Smooth muscle cell (in vitro differentiated cells): ENCODE measurements around the gene NCOA6. TPM values are rescaled to one million over a fixed set of nuclear protein-coding genes. Genes with fewer than 3 reads are reported as not detected.

Experiments
- DNase-seq: peaks from one replicate; lab custom pipeline; 2025; ENCODE audit not compliant: unreplicated experiment; lab: John Stamatoyannopoulos, UW
- H2AFZ ChIP-seq: fragments of 200-600 bp; sonication (generic); 2 replicates; pipeline ENCODE4 v1.6.0; 2016; ENCODE audit warnings: antibody characterized with exemption, low read depth, mild to moderate bottlenecking
- H3F3A ChIP-seq: fragments of 200-600 bp; sonication (generic); 2 replicates; pipeline ENCODE4 v1.6.0; 2017; ENCODE audit warnings: antibody characterized with exemption, low read depth
- H3K27ac ChIP-seq: fragments of 200-600 bp; sonication (generic); 2 replicates; pipeline ENCODE4 v1.5.1; 2016; ENCODE audit warnings: low read depth, mild to moderate bottlenecking
- H3K27me3 ChIP-seq: fragments of 200-600 bp; sonication (generic); 2 replicates; pipeline ENCODE4 v1.6.1; 2016; ENCODE audit warnings: low read depth, mild to moderate bottlenecking
- H3K36me3 ChIP-seq: fragments of 200-600 bp; sonication (generic); 2 replicates; pipeline ENCODE4 v1.5.1; 2016; ENCODE audit warnings: low read depth
- H3K4me1 ChIP-seq: fragments of 200-600 bp; sonication (generic); 2 replicates; pipeline ENCODE4 v1.5.1; 2016; ENCODE audit warnings: low read depth
- H3K4me2 ChIP-seq: fragments of 200-600 bp; sonication (generic); 2 replicates; pipeline ENCODE4 v1.6.0; 2016; ENCODE audit warnings: mild to moderate bottlenecking
- H3K4me3 ChIP-seq: fragments of 200-600 bp; sonication (generic); 2 replicates; pipeline ENCODE4 v1.5.1; 2016; ENCODE audit warnings: mild to moderate bottlenecking
- H3K79me2 ChIP-seq: fragments of 200-600 bp; sonication (generic); 2 replicates; pipeline ENCODE4 v1.6.0; 2016; ENCODE audit warnings: low read depth, mild to moderate bottlenecking
- H3K9ac ChIP-seq: fragments of 200-600 bp; sonication (generic); 2 replicates; pipeline ENCODE4 v1.6.0; 2016; ENCODE audit warnings: low read depth
- H3K9me3 ChIP-seq: fragments of 200-600 bp; sonication (generic); replicated peaks from 2 replicates; pipeline ENCODE4 v1.5.1; 2016; ENCODE audit warnings: low read depth
- H4K20me1 ChIP-seq: fragments of 200-600 bp; sonication (generic); 2 replicates; pipeline ENCODE4 v1.6.0; 2016; ENCODE audit warnings: low read depth
- WGBS: methylation state at CpG from one replicate; pipeline ENCODE4 v1.1.7; 2016; ENCODE audit warnings: low lambda C conversion rate; 5-methylcytosine and 5-hydroxymethylcytosine counted together
- polyA plus RNA-seq: library from polyadenylated mRNA; unstranded; fragments of >200 nt; fragmentation: Nextera tagmentation; extraction: Ambion mirVana; gene quantifications from 2 replicates; pipeline ENCODE4 v1.2.1, GENCODE V29; 2016
- total RNA-seq: library from RNA; depleted of rRNA; stranded (reverse); fragments of >200 nt; gene quantifications from 2 replicates; pipeline ENCODE4 v1.2.3, GENCODE V29; 2014
- TF ChIP-seq, protein P1 (sequence below): fragments of 200-600 bp; sonication (generic); IDR thresholded peaks from 2 replicates; pipeline ENCODE4 v1.5.1; 2017; ENCODE audit warnings: borderline replicate concordance, mild to moderate bottlenecking, antibody characterized with exemption; ENCODE audit not compliant: insufficient read depth, poor library complexity, severe bottlenecking

Gene NCOA6
- total and polyA plus RNA-seq, 2 experiments from 2014 or later = 15.6 to 19.0 TPM

DNA sequence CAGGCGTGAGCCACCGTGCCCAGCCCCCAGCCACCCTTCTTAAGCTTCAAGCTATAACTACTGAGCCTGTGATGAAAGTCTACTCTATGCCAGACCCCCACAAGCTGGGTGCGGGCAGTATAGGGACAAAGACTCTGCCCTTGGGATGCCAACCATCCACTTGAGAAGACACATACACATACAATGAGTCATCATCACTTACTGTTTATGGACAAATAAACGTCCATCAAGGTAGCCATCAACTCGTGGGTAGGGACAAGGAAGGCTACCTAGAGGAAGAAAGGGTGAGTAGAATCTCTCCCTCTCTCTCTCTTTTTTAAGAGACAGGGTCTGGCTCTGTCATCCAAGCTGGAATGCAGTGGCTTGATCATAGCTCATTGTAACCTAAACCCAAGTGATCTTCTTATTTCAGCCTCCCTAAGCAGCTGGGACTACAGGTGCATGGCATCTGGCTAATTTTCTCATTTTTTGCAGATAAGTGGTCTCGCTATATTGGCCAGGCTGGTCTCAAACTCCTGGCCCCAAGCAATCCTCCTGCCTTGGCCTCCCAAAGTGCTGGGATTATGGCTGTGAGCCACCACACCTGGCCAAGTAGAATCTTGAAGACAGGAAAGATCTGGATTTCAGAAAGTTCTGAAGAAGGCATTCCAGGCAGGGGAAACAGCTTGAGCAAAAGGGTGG lies 123.9 kb downstream of the NCOA6 start:
- no peaks in the 10 kb centered on the region for H3K36me3 ChIP-seq
- no peaks in the 10 kb centered on the region for H3F3A ChIP-seq
- no peak overlapping the region for H3K4me2 ChIP-seq
- H3K79me2 ChIP-seq = no peaks in the 10 kb centered on the region
- H3K27me3 ChIP-seq = no peaks in the 10 kb centered on the region
- no peak overlapping the region for H3K4me3 ChIP-seq
- WGBS = 84% methylated on average over 6 of the region's 6 CpGs
- no peak overlapping the region for H2AFZ ChIP-seq
- no peaks in the 10 kb centered on the region for H3K9me3 ChIP-seq
- TF ChIP-seq, protein P1, sequence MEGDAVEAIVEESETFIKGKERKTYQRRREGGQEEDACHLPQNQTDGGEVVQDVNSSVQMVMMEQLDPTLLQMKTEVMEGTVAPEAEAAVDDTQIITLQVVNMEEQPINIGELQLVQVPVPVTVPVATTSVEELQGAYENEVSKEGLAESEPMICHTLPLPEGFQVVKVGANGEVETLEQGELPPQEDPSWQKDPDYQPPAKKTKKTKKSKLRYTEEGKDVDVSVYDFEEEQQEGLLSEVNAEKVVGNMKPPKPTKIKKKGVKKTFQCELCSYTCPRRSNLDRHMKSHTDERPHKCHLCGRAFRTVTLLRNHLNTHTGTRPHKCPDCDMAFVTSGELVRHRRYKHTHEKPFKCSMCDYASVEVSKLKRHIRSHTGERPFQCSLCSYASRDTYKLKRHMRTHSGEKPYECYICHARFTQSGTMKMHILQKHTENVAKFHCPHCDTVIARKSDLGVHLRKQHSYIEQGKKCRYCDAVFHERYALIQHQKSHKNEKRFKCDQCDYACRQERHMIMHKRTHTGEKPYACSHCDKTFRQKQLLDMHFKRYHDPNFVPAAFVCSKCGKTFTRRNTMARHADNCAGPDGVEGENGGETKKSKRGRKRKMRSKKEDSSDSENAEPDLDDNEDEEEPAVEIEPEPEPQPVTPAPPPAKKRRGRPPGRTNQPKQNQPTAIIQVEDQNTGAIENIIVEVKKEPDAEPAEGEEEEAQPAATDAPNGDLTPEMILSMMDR = no peak
- no peak for DNase-seq
- peaks cover 6% of the 10 kb centered on the region for H3K4me1 ChIP-seq
- no peak overlapping the region for H3K9ac ChIP-seq
- peaks cover 16% of the 10 kb centered on the region for H4K20me1 ChIP-seq
- no peak overlapping the region for H3K27ac ChIP-seq

DNA sequence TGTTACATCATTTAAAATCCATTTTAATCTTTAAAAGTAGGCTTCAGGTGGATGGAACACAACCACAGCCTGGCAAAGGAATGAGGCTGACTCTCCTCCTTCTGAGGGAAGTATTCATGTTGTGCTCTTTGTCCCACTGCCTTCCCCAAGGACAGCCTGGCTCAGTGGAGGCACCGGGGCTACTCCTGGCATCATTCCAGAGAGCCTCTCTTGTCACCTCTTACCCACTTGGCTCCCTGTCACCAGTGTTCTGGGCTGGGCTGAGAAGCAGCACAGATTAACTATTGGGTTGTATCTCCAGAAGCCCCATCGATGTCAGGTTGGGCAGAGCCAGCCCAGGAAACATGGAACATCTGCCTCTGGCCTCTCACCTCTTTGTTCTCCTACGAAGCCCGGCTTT lies 132.0 kb downstream of the NCOA6 start:
- H4K20me1 ChIP-seq = no peaks in the 10 kb centered on the region
- H3K9me3 ChIP-seq = no peaks in the 10 kb centered on the region
- H3K4me2 ChIP-seq = no peak overlapping the region
- no peaks in the 10 kb centered on the region for H3K4me1 ChIP-seq
- H3K9ac ChIP-seq = no peak overlapping the region
- H2AFZ ChIP-seq = no peak overlapping the region
- no peak for DNase-seq
- H3K4me3 ChIP-seq = no peak overlapping the region
- no peak overlapping the region for H3K27ac ChIP-seq
- WGBS = 93% methylated on average over 4 of the region's 4 CpGs
- H3K27me3 ChIP-seq = no peaks in the 10 kb centered on the region
- TF ChIP-seq, protein P1 = no peak
- no peaks in the 10 kb centered on the region for H3F3A ChIP-seq
- H3K79me2 ChIP-seq = no peaks in the 10 kb centered on the region
- H3K36me3 ChIP-seq = no peaks in the 10 kb centered on the region

GRCh38 chr20:34691838-34692237 lies 133.6 kb downstream of the NCOA6 start:
- Histone ChIP-seq H2AFZ (no peak overlapping the region), H3K27me3 (no peaks in the 10 kb centered on the region), H3K9me3 (no peaks in the 10 kb centered on the region), H3F3A (no peaks in the 10 kb centered on the region), H3K4me1 (no peaks in the 10 kb centered on the region), H3K36me3 (no peaks in the 10 kb centered on the region), H4K20me1 (no peaks in the 10 kb centered on the region), H3K79me2 (no peaks in the 10 kb centered on the region), H3K4me2 (no peak overlapping the region), H3K27ac (no peak overlapping the region), H3K4me3 (no peak overlapping the region), H3K9ac (no peak overlapping the region)
- TF ChIP-seq, protein P1 = no peak
- WGBS = 89% methylated on average over 3 of the region's 3 CpGs
- no peak for DNase-seq

DNA sequence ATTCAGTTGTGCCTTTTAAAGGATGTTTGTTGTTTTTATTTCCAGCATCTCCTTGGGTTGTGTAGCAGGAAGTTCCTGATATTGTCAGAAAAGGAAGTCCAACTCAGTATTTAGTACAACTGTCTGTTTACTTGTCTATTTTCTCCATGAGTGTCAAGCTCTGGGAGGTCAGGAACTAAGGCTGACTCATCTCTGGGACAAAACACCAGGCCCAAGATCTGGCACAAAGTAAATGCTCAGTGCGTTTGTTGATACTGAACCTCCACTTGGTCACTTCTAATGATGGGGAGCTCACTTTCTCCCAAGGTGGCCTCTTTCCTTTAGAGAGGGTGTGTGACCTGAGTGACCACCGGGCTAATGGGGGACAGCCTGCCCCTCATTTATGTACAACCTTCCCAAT lies 136.0 kb downstream of the NCOA6 start:
- Histone ChIP-seq H3K4me1 (no peaks in the 10 kb centered on the region), H3K4me2 (no peak overlapping the region), H3K9ac (no peak overlapping the region), H2AFZ (no peak overlapping the region), H3K79me2 (no peaks in the 10 kb centered on the region), H3K4me3 (no peak overlapping the region), H3K27me3 (no peaks in the 10 kb centered on the region), H3K27ac (no peak overlapping the region), H3K36me3 (no peaks in the 10 kb centered on the region), H3F3A (no peaks in the 10 kb centered on the region), H3K9me3 (no peaks in the 10 kb centered on the region), H4K20me1 (no peaks in the 10 kb centered on the region)
- DNase-seq = no peak
- TF ChIP-seq, protein P1 = no peak
- 76% methylated on average over 2 of the region's 2 CpGs for WGBS
